ENCODE results near the gene PUDP.
A peak's percentile ranks its signal among the peaks of the same experiment; 100 is the strongest.
"Not testable (repeated sequence)": the region's sequence is repeated elsewhere in the genome, so short reads cannot be mapped to it uniquely, and the experiment has no call there.

The PUDP gene

GRCh38 chrX:7147978-7148854, at the start of gene PUDP:
Gene PUDP (minus strand): TSS chrX:7148153. CDS start chrX:7148113, 40 bp downstream.
- DNase-seq: peak; percentile 1 to 32

- no peak for DNase-seq
Measured at GRCh38 chrX:7194606-7195005, 46.7 kb upstream of the PUDP start.

- no peak for DNase-seq
Measured at GRCh38 chrX:7192871-7193270, 44.9 kb upstream of the PUDP start.

GRCh38 chrX:7191681-7192110, 43.7 kb upstream of the PUDP start:
- no peak for DNase-seq

GRCh38 chrX:7190157-7190556, 42.2 kb upstream of the PUDP start:
- no peak for DNase-seq

- DNase-seq: no peak
Measured at GRCh38 chrX:7188672-7189071, 40.7 kb upstream of the PUDP start.

- DNase-seq: no peak
Measured at GRCh38 chrX:7184816-7185215, 36.9 kb upstream of the PUDP start.

GRCh38 chrX:7179446-7179845, 31.5 kb upstream of the PUDP start:
- no peak for DNase-seq

- DNase-seq: not testable (repeated sequence)
Measured at GRCh38 chrX:7178859-7179258, 30.9 kb upstream of the PUDP start.

- no peak for DNase-seq
Measured at GRCh38 chrX:7170898-7171297, 22.9 kb upstream of the PUDP start.

- DNase-seq: no peak
Measured at GRCh38 chrX:7169627-7170026, 21.7 kb upstream of the PUDP start.

- no peak for DNase-seq
Measured at GRCh38 chrX:7168371-7168770, 20.4 kb upstream of the PUDP start.

- DNase-seq: no peak
Measured at GRCh38 chrX:7164174-7164573, 16.2 kb upstream of the PUDP start.

GRCh38 chrX:7163146-7163677, 15.3 kb upstream of the PUDP start:
- no peak for DNase-seq

- DNase-seq: no peak
Measured at GRCh38 chrX:7159149-7159861, 11.4 kb upstream of the PUDP start.

GRCh38 chrX:7158468-7158990, 10.6 kb upstream of the PUDP start:
- no peak for DNase-seq

GRCh38 chrX:7156879-7157278, 8.9 kb upstream of the PUDP start:
- no peak for DNase-seq

GRCh38 chrX:7155163-7155562, 7.2 kb upstream of the PUDP start:
- no peak for DNase-seq

GRCh38 chrX:7154041-7154597, 6.2 kb upstream of the PUDP start:
- no peak for DNase-seq

GRCh38 chrX:7153231-7153630, 5.3 kb upstream of the PUDP start:
- no peak for DNase-seq

- DNase-seq: no peak
Measured at GRCh38 chrX:7149411-7149810, 1.5 kb upstream of the PUDP start.

- DNase-seq: no peak
Measured at GRCh38 chrX:7147413-7147977, 458 bp downstream of the PUDP start, which contains the start of gene STS. Gene STS (plus strand): TSS chrX:7147712. CDS start chrX:7253200, 105,488 bp downstream.

Data from SW 1271 (cell line).